Amniotic stem cell (primary cell): ENCODE results near the gene FTMT.
"Not testable (repeated sequence)": the region's sequence is repeated elsewhere in the genome, so short reads cannot be mapped to it uniquely, and the experiment has no call there.

Experiments used
- DNase-seq: peaks from one replicate; lab custom pipeline; 2025; lab: John Stamatoyannopoulos, UW

FTMT gene

DNA sequence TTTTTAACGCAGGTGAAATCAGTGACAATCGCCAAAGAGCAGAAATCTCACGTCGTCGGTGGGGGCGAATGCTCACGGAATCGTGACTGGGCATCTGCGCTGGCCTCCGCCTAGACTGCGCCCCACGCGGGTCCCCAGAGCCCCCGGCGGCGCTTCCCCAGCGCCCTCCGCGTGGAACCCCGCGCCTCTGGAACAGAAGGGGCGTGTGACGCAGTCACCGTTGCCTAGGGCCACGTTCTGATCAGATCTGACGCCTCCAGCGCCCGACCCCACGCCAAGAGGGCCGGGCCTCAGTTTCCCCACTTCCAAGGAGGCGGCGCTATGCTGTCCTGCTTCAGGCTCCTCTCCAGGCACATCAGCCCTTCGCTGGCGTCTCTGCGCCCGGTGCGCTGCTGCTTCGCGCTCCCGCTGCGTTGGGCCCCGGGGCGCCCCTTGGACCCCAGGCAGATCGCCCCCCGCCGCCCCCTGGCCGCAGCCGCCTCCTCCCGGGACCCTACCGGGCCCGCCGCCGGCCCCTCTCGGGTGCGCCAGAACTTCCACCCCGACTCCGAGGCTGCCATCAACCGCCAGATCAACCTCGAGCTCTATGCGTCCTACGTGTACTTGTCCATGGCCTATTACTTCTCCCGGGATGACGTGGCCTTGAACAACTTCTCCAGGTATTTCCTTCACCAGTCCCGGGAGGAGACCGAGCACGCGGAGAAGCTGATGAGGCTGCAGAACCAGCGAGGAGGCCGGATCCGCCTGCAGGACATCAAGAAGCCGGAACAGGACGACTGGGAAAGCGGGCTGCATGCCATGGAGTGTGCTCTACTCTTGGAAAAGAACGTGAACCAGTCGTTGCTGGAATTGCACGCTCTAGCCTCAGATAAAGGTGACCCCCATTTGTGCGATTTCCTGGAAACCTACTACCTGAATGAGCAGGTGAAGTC lies at the start of gene FTMT:
TSS of gene FTMT (plus strand) at position 240 of the 932 bp plus-strand sequence. CDS start at position 322, 82 bp downstream.
- DNase-seq, result no peak

DNA sequence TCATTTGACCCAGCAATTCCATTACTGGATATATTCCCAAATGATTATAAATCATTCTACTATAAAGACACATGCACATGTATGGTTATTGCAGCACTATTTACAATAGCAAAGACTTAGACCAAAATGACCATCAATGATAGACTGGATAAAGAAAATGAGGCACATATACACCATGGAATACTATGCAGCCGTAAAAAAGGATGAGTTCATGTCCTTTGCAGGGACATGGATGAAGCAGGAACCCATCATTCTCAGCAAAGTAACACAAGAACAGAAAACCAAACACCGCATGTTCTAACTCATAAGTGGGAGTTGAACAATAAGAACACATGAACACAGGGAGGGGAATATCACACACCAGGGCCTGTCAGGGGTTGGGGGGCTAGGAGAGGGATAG lies 46.4 kb upstream of the FTMT start:
- DNase-seq, result not testable (repeated sequence)

DNA sequence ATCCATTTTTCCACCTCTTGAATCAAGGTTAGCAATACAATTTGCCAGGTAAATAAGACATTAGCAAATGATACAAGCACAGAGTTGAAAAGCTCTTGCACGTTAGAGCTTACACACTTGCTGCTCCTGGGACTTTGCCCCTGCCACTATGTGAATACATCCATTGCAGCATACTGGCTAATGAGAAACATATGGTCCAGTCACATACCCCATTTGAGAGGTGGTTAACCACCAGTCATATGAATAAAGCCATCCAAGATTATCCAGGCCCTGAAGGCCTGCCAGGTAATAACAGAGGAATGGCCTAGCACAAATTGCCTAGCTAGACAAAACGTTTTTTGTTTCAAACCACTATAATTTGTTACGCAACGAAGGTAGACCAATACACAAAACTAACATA lies 45.8 kb upstream of the FTMT start:
- no peak for DNase-seq

DNA sequence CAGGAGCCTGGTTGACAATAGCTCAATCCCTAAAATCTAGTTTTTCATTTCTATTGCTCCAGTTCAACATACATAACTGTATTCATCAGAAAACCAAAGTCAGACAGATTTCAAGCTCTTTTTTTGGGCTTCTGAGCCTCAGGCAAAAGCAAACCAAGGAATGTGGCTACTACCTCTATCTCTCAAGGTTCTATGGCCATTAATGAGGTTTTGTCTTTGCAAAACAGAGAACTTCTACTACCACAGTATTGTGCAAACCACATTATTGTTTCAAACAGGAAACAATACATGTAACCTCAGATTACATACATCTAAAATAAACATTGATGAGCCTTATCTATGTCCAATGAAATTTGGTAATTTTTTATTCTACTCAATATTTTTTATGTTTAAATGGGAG lies 35.5 kb upstream of the FTMT start:
- DNase-seq, result no peak

DNA sequence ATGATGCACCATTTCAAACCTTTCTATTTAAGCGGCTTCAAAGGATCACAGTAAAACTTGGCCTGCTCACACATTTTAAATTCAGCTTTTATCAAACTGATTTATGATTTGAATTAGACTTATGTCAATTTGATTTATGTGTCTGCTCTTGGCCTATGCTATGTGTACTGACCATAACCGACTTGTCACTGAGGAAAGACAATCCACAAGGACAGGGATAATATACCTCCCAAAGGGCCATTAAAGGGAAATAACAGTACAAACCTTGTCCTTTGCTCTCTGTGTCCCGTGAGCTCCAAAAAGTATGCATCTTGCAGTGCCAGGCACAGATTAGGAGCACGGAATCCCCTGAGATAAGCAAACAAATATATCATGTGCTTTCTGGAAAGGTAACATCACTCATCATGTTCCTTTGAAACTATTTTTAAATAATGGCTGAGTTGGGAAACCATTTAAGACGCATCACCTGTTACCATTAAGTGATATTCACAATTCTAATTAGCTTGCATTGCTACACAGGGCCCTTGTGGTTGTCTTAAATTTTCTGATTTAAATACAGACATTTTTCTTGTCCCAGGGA lies 31.9 kb upstream of the FTMT start:
- no peak for DNase-seq

DNA sequence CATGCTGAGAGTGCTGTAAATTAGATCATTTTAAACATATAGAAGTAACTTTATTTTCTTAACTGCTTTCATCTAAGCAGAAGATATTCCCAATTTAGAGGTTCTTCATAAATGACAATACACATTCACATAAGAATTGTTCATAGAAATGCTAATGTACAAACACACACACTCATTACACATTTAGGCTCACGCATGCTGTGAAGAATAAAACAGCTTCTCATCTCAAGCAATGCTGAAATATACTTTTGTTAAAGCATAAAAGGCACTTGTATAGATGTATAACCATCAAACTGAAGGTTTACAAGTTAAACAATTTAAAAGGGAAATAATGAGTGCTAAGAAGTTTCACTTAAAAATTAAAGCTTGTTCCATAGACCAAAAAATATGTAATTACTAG lies 18.1 kb upstream of the FTMT start:
- no peak for DNase-seq

DNA sequence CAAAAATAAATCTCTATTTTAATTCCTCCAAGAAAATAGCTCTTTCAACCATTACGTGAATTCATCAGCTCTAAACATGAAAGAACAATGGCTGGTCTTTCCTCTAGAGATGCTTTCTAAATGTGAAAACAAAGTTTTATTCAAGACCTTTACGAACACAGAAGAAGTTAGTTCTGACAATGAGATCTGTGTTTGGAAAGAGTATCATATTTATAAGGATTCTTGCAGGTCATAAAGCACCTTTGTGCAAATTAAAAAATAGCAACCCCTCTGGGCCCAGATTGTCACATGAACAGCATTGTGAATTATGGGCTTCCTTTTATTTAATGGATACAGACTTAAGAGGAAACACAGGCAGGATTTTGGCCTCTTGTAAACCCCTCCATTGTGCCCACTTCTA lies 17.7 kb upstream of the FTMT start:
- no peak for DNase-seq

DNA sequence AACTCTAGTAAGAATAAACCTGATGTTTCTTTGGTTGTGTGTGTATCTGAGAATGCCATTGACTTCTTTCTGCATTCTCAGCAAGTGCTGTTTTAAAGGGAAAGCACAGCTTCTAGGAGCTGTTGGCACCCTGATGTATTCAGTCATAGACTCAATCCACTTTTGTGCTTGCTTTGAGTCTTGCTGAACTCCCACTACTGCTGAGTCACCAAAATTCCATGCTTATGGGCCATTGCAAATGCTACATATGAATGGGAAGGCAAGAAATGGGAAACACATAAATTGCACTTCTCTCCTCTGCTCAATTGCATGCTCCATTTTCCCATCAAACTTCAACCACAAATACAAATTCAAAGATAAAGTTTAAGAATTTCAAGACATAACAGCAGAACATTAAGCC lies 9.8 kb upstream of the FTMT start:
- DNase-seq, result peak; percentile 11

DNA sequence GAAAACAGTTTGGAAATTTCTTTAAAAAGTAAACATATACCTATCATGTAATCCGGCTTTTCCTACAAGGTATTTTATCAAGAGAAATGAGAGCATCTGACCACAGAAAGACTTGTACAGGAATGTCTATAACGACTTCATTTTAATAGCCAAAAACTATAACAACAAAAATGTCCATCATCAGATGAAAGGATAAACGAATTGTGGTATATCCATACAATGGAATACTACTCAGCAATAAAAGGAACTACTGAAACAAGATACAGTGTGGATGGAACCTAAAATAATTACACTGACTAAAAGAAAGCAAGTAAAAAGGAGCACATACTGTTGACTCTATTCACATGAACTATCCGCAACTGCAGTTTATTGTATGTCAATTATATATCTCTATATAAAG lies 1.4 kb upstream of the FTMT start:
- no peak for DNase-seq

DNA sequence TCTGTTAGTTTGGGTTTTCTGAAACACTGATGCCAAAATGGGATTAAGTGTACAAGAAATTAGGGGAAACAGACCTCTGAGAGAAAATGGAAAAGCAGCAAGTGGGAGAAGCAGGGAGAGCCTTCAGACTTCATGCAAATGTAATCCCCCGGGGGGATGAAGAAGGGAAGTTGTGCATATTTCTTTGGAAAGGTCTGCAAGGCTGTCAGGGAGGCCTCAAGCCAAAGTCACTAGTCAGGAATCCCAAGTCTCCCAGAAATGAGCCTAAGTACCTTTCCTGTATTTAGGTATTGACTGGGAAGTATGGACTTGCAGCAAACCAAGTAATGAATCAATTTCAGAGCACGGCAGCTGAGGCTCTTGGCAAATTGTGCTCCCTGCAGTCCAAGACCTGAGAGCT lies 2.2 kb downstream of the FTMT start:
- no peak for DNase-seq

DNA sequence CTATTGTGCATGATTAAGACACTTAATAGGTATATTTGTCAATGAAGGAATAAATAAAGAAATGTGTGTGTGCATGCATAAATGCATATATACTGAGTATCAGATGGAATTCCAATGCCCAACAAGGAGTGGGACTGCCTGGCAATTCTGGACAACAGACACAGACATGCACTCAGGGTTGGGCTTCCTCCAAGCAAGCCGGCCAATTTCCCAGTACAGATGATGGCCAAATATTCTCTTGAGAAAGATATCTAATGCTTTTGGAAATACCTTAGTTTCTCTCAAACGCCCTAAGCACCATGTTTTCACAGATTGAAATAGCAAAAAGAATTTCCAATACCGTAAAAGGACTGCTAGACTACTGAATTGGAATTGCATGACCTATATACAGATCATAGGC lies 11.1 kb downstream of the FTMT start:
- DNase-seq, result no peak

DNA sequence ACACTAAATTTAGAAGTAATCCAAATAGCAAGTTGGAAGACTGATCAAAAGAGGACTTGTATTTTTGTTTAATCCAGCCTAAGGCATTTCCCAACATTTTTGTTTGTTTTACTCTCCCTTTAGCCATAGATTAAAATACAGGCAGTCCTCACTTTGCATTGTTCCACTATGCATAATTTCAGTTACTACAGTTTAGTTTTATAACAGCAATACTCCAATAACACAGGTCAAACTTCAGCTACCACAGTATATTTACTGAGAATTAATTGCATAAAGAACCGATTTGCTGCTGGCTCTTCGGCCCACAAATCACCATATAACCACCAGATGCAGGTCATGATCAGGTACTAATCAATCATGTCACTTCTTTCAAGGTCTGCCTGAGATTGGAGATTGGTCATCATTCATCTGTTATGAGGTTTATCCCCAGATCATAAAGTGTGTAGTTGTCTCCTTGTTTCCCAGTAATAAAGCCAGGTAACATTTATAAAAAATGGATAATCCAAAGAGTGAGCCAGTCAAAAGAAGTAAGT lies 12.1 kb downstream of the FTMT start:
- no peak for DNase-seq

DNA sequence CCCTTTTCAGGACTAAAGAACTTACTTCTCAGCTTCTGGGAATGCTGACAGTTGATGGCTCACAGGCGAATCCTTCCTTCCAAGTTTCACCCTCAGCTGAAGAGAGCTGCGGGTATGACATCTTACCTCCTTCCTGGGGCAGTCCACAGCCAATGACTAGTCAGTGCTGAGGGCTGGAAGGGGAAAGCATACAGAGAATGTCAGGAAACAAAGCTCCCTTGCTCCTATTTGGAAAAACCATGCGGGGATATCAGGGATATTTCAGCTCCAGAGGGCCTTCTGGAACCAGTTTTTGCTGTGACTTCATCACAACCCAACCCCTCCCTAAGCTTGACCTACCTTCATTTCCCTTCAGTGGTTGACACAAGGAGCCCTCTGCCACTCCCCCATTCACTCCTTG lies 15.7 kb downstream of the FTMT start:
- no peak for DNase-seq

DNA sequence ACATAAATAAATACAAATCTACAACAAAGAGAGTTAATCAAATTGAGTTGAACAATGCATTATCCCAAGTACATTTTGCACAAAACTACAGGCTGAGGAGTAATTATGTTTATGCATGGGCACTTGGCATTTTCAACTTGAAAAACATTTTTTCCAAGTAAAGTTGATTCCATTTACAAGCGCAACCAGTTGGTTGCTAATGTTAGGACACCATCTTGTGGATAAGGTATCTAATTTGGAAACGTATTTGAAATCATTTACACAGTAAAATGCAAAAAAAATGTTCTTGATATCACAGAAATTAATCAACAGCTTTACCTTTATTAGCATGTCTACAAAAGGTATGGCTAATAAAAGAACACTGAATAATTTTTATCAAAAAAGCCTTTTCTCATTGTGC lies 18.8 kb downstream of the FTMT start:
- no peak for DNase-seq

DNA sequence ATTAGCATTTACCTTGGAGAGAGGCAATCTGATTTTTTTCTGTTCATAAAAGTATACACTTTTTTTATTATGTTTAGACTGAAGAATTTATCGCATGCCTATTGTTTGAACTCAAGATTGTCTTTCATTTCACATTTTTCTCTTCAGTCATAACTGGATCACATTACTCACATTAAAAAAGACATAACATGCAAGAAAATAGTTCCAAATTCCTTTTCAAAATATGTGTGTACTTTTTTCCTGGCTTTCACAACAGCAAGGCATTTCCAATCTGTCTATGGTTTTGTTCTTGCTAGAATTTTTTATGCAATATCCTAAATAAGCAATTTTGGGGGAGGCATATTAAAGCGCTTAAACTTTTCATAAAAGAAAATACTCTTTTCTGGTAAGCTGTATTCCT lies 21.2 kb downstream of the FTMT start:
- no peak for DNase-seq

DNA sequence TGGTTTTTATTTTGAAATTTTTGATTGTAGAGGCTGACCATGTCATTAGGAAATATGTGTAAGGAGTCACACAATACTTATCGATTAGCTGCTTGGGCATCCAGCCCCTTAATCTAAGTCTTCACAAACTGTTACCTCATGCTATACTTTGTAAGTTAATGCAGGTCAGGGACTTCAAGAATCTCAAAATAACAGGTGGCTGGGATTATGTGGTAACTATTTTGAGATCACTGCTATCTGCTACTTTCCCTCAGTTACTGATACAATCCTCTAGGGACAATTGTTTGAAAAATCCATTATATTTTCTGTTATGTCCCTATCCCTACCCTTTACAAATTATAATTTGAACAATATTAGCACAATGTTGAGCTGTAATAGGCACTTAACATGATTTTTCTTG lies 21.7 kb downstream of the FTMT start:
- DNase-seq, result no peak

DNA sequence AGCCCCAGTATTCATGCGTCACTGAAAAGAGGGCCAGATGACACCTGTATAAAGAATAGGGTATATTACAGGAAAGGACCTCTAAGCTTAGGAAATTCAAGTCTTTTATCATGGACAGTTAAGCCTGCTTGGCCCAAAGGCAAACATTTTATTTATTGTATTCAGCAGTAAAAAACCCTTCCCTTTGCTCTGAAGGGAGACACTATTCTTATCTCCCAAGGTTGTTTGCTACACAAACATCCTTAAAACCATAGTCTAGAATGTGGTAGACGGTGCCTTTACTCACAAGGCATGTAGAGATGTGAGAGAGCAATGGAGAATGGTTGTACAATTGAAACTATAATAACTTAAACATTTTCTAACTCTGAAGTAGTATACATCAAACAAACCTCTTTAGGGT lies 33.9 kb downstream of the FTMT start:
- no peak for DNase-seq

DNA sequence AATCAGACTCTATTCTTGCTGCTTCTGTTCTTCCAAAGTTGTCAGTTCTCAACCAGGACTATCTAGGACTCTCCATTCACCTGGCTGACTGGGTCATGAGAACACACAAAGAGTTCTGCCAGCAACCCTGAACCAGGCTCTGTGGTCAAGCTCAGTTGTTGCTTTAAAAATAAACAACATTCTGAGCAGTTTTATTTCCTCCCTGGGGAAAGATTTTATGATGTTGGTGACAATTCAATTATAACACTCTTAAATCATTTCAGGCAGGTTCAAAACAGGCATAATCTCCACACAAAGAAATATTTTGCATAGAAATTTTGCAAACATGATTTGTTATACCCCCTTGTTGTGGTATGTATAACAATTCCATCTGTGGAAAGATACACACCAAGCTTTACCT lies 36.0 kb downstream of the FTMT start:
- no peak for DNase-seq

DNA sequence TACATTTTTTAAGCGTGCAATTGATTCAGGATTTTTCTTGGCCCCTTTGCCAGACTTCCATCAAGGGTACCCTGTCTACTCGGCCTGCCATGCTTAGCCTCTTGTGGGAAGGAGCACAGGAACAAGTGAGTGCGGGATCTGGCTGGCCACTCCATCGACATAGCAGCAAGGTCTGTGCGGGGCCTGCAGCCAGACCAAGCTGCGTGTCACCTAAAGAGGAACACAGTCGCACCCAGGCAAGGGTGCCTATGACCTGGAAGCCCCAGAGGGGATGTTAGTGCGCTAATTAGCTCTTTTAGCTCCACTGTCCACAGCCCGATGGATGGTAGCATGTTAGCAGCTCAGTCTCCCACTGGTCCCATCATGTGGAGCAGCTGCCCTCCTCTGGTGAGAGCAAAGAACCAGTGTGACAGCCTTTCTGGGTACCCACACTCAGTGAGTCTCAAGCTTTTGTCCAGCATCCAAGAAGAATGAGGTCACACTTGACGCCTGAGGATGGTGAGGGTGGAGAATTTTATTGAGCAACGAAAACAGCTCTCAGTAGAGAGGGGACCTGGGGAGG lies 38.7 kb downstream of the FTMT start:
- DNase-seq, result no peak

DNA sequence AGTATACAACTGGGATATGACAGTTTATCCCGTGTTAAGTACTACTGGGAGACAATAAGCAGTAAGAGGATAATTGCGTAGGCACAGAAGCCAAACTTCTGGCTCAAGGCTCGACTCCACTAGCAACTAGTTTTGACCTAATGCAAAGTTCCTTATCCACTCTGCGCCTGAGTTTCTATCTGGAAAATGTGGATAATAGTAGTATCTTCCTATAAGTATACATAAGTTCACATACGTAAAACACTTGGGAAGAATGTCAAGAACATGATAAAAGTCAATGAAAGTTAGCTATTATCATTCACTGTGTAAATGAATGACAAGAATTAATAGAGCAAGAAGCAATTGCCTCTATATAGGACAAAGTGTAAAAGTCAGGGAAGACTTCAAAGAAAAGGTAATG lies 45.7 kb downstream of the FTMT start:
- no peak for DNase-seq

DNA sequence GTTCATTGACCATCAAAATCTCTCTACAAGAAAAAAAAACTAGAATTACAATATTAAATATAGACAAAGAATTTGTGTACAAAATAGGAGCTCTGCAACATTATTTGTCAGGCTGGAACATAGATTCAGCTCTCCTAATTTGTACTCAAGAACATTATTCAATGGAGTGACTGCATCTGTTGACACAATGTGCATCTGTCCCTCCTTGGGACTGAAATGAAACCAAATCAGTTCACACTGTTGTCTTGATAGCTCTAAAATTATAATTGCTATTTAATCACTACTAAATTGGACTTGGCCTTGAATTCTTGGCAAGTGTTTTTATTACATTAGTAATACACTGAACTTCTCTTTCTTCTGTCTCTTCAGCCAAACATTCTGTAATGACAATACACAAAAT lies 47.7 kb downstream of the FTMT start:
- DNase-seq, result no peak
